Panc1 (cell line): Measurements from ENCODE around the gene SMPX. TPM values are rescaled to one million over a fixed set of nuclear protein-coding genes. Genes with fewer than 3 reads are reported as not detected.

Experiments
- ATAC-seq: fragments of 200-7000 bp; cut with Tn5 transposase; 2 replicates; pipeline ENCODE4 v1.9.1; 2020; ENCODE audit warnings: mild to moderate bottlenecking, moderate library complexity
- BruUV-seq: library from RNA; stranded (reverse); fragments of 400-500 nt; replicated peaks from 2 replicates; lab custom pipeline; 2021; lab: Mats Ljungman, UMichigan
- CTCF ChIA-PET: fragments of 300-600 bp; sonication (Branson Sonifier 250); formaldehyde crosslinking; loops from one replicate; lab custom pipeline; 2022; ENCODE audit warnings: antibody characterized with exemption; lab: Charles Lee
- POLR2A ChIA-PET: fragments of 300-600 bp; sonication (Branson Sonifier 250); formaldehyde crosslinking; loops from one replicate; lab custom pipeline; 2022; ENCODE audit warnings: antibody characterized with exemption; lab: Charles Lee
- DNase-seq: peaks from one replicate; pipeline ENCODE4 v3.0.0-alpha.2; 2010; ENCODE audit warnings: low read depth, low spot score
- H3K27ac ChIP-seq: 2 replicates; pipeline ENCODE4 v1.5.1; 2011; ENCODE audit warnings: mild to moderate bottlenecking, low read length, inconsistent platforms
- H3K27me3 ChIP-seq: fragments of 200-500 bp; sonication (Bioruptor generic); 2 replicates; pipeline ENCODE4 v1.6.0; 2014; ENCODE audit warnings: low read length, inconsistent platforms; ENCODE audit not compliant: control insufficient read depth, insufficient read depth
- H3K36me3 ChIP-seq: fragments of 200-500 bp; sonication (Bioruptor generic); 2 replicates; pipeline ENCODE4 v1.5.1; 2014; ENCODE audit warnings: inconsistent platforms, mild to moderate bottlenecking, low read length, moderate library complexity; ENCODE audit not compliant: control insufficient read depth, insufficient read depth
- H3K4me1 ChIP-seq: 2 replicates; pipeline ENCODE4 v1.5.1; 2011; ENCODE audit warnings: inconsistent platforms, mild to moderate bottlenecking, low read length, moderate library complexity; ENCODE audit not compliant: control insufficient read depth, insufficient read depth
- H3K4me3 ChIP-seq, 2 experiments: 2 replicates each; pipeline ENCODE4 v1.5.1; 2011 to 2012; ENCODE audit warnings: low read depth in 2 of 2, low read length in 2 of 2, mild to moderate bottlenecking in 2 of 2, inconsistent platforms in 1 of 2, moderate library complexity in 1 of 2
- H3K9me3 ChIP-seq: fragments of 200-500 bp; sonication (Bioruptor generic); 2 replicates; pipeline ENCODE4 v1.5.1; 2014; ENCODE audit warnings: low read depth, mild to moderate bottlenecking, inconsistent platforms, low read length, moderate library complexity; ENCODE audit not compliant: control insufficient read depth, insufficient read depth
- POLR2AphosphoS5 ChIP-seq: IDR thresholded peaks from 2 replicates; pipeline ENCODE4 v1.6.1; 2012; ENCODE audit warnings: mild to moderate bottlenecking, low read depth, low read length, moderate library complexity
- SIN3A ChIP-seq: IDR thresholded peaks from 2 replicates; pipeline ENCODE4 v1.6.1; 2012; ENCODE audit warnings: low read depth, mild to moderate bottlenecking, low read length, moderate library complexity, borderline replicate concordance; ENCODE audit not compliant: insufficient read depth
- TCF7L2 ChIP-seq: IDR thresholded peaks from 2 replicates; pipeline ENCODE4 v1.6.1; 2011; ENCODE audit warnings: mild to moderate bottlenecking, low read depth, low read length, inconsistent platforms
- in situ Hi-C: cut with HindIII; loops from 2 replicates; pipeline ENCODE4 v1.10.0; 2016; ENCODE audit warnings: low sequenced_read_pairs, low pct_unique_long_range_greater_than_20kb
- intact Hi-C: fragments of 100-400 bp; cut with micrococcal nuclease; formaldehyde crosslinking; loops from one replicate; pipeline ENCODE4 v1.10.0; 2022; ENCODE audit not compliant: unreplicated experiment
- total RNA-seq: library from RNA; stranded (reverse); gene quantifications from one replicate; pipeline ENCODE4 v1.2.1, GENCODE V29; 2021; ENCODE audit not compliant: unreplicated experiment
- TF ChIP-seq, protein P1 (sequence below), 2 experiments: IDR thresholded peaks; 2 replicates each; pipeline ENCODE4 v1.6.1; 2011 to 2012; ENCODE audit warnings: low read depth in 2 of 2, control low read depth in 1 of 2, low read length in 1 of 2, mild to moderate bottlenecking in 1 of 2, moderate library complexity in 1 of 2; ENCODE audit not compliant: insufficient read depth in 1 of 2
- TF ChIP-seq, protein P2 (sequence below): fragments of 450-650 bp; IDR thresholded peaks from 2 replicates; pipeline ENCODE4 v1.5.1; 2017; ENCODE audit warnings: mild to moderate bottlenecking

Gene SMPX
- total RNA-seq, 1 experiment from 2014 or later: not detected

DNA sequence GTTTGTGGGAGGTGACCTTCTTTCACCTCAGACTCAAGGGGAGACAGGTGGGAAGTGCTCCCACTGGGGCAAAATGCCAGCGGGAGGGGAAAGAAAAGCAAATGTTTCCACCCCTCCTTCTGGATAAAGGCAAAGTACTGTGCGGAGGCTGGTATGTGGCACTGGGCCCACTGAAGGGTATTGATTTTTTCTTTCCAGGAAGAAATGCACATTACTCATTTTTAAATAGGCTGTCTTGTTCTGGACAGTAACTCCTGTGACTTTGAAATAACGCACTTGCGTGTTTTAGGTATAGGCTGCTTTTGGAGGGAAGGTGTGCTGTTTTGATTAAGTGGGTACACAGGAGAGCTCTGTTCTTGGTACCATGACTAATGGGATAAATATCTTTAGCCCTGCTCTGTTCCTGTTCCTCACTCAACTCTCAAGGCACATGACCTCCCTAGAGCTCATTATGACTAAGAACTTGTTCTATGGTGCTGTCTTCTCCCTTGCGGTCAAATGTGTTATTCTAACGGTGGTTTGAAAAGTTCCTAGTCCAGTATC lies 40.8 kb upstream of the SMPX start:
- intact Hi-C loops: no loop called here
- no peak overlapping the region for H3K4me3 ChIP-seq
- peak; percentile 30 for DNase-seq
- POLR2A ChIA-PET: no interaction called here
- in situ Hi-C loops: no loop called here
- TF ChIP-seq POLR2AphosphoS5 (no peak), SIN3A (no peak), TCF7L2 (no peak)
- TF ChIP-seq, protein P1, sequence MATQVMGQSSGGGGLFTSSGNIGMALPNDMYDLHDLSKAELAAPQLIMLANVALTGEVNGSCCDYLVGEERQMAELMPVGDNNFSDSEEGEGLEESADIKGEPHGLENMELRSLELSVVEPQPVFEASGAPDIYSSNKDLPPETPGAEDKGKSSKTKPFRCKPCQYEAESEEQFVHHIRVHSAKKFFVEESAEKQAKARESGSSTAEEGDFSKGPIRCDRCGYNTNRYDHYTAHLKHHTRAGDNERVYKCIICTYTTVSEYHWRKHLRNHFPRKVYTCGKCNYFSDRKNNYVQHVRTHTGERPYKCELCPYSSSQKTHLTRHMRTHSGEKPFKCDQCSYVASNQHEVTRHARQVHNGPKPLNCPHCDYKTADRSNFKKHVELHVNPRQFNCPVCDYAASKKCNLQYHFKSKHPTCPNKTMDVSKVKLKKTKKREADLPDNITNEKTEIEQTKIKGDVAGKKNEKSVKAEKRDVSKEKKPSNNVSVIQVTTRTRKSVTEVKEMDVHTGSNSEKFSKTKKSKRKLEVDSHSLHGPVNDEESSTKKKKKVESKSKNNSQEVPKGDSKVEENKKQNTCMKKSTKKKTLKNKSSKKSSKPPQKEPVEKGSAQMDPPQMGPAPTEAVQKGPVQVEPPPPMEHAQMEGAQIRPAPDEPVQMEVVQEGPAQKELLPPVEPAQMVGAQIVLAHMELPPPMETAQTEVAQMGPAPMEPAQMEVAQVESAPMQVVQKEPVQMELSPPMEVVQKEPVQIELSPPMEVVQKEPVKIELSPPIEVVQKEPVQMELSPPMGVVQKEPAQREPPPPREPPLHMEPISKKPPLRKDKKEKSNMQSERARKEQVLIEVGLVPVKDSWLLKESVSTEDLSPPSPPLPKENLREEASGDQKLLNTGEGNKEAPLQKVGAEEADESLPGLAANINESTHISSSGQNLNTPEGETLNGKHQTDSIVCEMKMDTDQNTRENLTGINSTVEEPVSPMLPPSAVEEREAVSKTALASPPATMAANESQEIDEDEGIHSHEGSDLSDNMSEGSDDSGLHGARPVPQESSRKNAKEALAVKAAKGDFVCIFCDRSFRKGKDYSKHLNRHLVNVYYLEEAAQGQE (IDR thresholded peaks at IDR 0.05; ENCODE audit: insufficient read depth in 1 of 2, low read depth in 2 of 2, low read length in 1 of 2): no peak
- TF ChIP-seq, protein P2, sequence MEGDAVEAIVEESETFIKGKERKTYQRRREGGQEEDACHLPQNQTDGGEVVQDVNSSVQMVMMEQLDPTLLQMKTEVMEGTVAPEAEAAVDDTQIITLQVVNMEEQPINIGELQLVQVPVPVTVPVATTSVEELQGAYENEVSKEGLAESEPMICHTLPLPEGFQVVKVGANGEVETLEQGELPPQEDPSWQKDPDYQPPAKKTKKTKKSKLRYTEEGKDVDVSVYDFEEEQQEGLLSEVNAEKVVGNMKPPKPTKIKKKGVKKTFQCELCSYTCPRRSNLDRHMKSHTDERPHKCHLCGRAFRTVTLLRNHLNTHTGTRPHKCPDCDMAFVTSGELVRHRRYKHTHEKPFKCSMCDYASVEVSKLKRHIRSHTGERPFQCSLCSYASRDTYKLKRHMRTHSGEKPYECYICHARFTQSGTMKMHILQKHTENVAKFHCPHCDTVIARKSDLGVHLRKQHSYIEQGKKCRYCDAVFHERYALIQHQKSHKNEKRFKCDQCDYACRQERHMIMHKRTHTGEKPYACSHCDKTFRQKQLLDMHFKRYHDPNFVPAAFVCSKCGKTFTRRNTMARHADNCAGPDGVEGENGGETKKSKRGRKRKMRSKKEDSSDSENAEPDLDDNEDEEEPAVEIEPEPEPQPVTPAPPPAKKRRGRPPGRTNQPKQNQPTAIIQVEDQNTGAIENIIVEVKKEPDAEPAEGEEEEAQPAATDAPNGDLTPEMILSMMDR: no peak
- no peaks in the 10 kb centered on the region for H3K27me3 ChIP-seq
- H3K27ac ChIP-seq: peak overlapping the region; percentile 69
- peak; percentile 96 for ATAC-seq
- no peaks in the 10 kb centered on the region for H3K9me3 ChIP-seq
- CTCF ChIA-PET: no interaction called here
- peaks cover 10% of the 10 kb centered on the region for H3K4me1 ChIP-seq
- BruUV-seq: no TSS peak
- H3K36me3 ChIP-seq: no peaks in the 10 kb centered on the region

DNA sequence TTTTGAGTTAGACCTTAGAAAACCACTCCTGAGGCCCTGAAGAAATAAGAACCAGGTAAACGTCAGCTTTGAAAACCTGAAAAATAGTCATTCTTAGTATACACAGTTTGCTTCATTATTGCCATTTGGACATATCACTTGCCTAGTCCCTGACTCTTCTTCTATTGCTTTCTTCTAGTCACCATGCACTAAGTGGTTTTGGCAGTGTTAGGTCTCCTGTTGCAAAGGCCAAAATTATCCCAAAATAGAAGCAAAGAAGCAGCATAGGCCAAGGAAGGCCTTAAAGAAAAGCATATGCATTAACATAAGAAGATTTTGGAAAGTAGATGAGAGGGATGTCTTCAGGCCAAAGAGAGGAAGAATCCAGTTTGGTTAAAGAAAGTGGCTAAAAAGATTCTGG lies 24.1 kb upstream of the SMPX start:
- TF ChIP-seq, protein P2: no peak
- no peak for TF ChIP-seq POLR2AphosphoS5
- TF ChIP-seq TCF7L2: no peak
- TF ChIP-seq, protein P1 (IDR thresholded peaks at IDR 0.05; ENCODE audit: insufficient read depth in 1 of 2, low read depth in 2 of 2, low read length in 1 of 2): no peak
- no peak for TF ChIP-seq SIN3A
- intact Hi-C loops: no loop called here
- ChIA-PET CTCF (no interaction called here), POLR2A (no interaction called here)
- Histone ChIP-seq H3K27me3 (no peaks in the 10 kb centered on the region), H3K27ac (no peak overlapping the region), H3K4me3 (no peak overlapping the region), H3K9me3 (no peaks in the 10 kb centered on the region), H3K4me1 (no peaks in the 10 kb centered on the region), H3K36me3 (no peaks in the 10 kb centered on the region)
- no TSS peak for BruUV-seq
- in situ Hi-C loops: no loop called here
- ATAC-seq (no peak), DNase-seq (no peak)
